ENCODE measurements around the gene HSPA4L. TPM values are rescaled to one million over a fixed set of nuclear protein-coding genes. Genes with fewer than 3 reads are reported as not detected.

Gene HSPA4L
- 4.9 TPM for total RNA-seq

GRCh38 chr4:127782275-127783025 is at the start of gene HSPA4L:
Gene HSPA4L, plus strand, starts transcription at chr4:127782322. Its CDS starts 229 bp downstream, at chr4:127782551.

GRCh38 chr4:127880763-127881562 is 98.8 kb downstream of the HSPA4L start, which contains the start of gene PLK4:
Gene PLK4, plus strand, starts transcription at chr4:127880893. Its CDS starts 242 bp downstream, at chr4:127881135.

Other genes starting within 250 kb of the HSPA4L start
- 20.6 TPM for gene INTU, start 149.4 kb upstream of the HSPA4L start, total RNA-seq
- gene SLC25A31, start 51.9 kb upstream of the HSPA4L start, total RNA-seq: 0.12 TPM
- 16.9 TPM for gene PLK4, start 98.6 kb downstream of the HSPA4L start, total RNA-seq
- gene MFSD8, start 182.9 kb downstream of the HSPA4L start, total RNA-seq: 34.3 TPM
- gene ABHD18, start 183.1 kb downstream of the HSPA4L start, total RNA-seq: 14.9 TPM

All from metanephros (tissue), 1 donor.